ENCODE measurements around the gene NRSN2.

GRCh38 chr20:300345-300990 is 46.4 kb upstream of the NRSN2 start:
- TF ChIP-seq YY1 (IDR thresholded peaks at IDR 0.05; ENCODE audit: insufficient read depth, insufficient read length): no peak
- TF ChIP-seq ZNF274 (IDR thresholded peaks at IDR 0.05; ENCODE audit: low read depth, low read length): no peak

All from NT2/D1 (cell line).